ENCODE results near the gene CHD9.

CHD9 gene

GRCh38 chr16:53094013-53094630, 39.3 kb downstream of the CHD9 start:
- peak overlapping the region; percentile 85 for H3K27ac ChIP-seq
- TF ChIP-seq CTCF (conservative IDR thresholded peaks at IDR 0.05), result no peak
- no peak; the same call in 1 of the 2 replicates for TF ChIP-seq ZFX (IDR thresholded peaks at IDR 0.05)

GRCh38 chr16:53097190-53097589, 42.4 kb downstream of the CHD9 start:
- TF ChIP-seq ZFX (IDR thresholded peaks at IDR 0.05) (no peak), CTCF (conservative IDR thresholded peaks at IDR 0.05) (no peak)
- no peak overlapping the region for H3K27ac ChIP-seq

- TF ChIP-seq ZFX (IDR thresholded peaks at IDR 0.05) (no peak), CTCF (conservative IDR thresholded peaks at IDR 0.05) (no peak)
- peak overlapping the region; percentile 87 for H3K27ac ChIP-seq
Observed at GRCh38 chr16:53098526-53099317, 43.9 kb downstream of the CHD9 start.

GRCh38 chr16:53099318-53100130, 44.7 kb downstream of the CHD9 start:
- H3K27ac ChIP-seq, result peak overlapping the region; percentile 87
- TF ChIP-seq ZFX (IDR thresholded peaks at IDR 0.05), result 0 out of 2 replicates have a peak, but pooled peaks have one; percentile 21
- TF ChIP-seq CTCF (conservative IDR thresholded peaks at IDR 0.05), result no peak

- TF ChIP-seq ZFX (IDR thresholded peaks at IDR 0.05) (no peak), CTCF (conservative IDR thresholded peaks at IDR 0.05) (no peak)
- H3K27ac ChIP-seq, result peak overlapping the region; percentile 87
Observed at GRCh38 chr16:53100131-53100748, 45.4 kb downstream of the CHD9 start.

GRCh38 chr16:53100889-53101288, 46.1 kb downstream of the CHD9 start:
- TF ChIP-seq CTCF (conservative IDR thresholded peaks at IDR 0.05) (no peak), ZFX (IDR thresholded peaks at IDR 0.05) (no peak)
- peak overlapping the region; percentile 87 for H3K27ac ChIP-seq

All from C4-2B (cell line).